GM21423 (cell line): ENCODE data around the gene C1orf115.
"Not testable (repeated sequence)": the region's sequence is repeated elsewhere in the genome, so short reads cannot be mapped to it uniquely, and the experiment has no call there.

Source experiments
- ATAC-seq: cut with Tn5 transposase; IDR thresholded peaks from one replicate; pipeline ENCODE4 v1.9.1; 2021; ENCODE audit warnings: mild to moderate bottlenecking, moderate library complexity; ENCODE audit not compliant: unreplicated experiment

The C1orf115 gene

GRCh38 chr1:220692436-220693228, 2.5 kb downstream of the C1orf115 start:
- no peak for ATAC-seq

DNA sequence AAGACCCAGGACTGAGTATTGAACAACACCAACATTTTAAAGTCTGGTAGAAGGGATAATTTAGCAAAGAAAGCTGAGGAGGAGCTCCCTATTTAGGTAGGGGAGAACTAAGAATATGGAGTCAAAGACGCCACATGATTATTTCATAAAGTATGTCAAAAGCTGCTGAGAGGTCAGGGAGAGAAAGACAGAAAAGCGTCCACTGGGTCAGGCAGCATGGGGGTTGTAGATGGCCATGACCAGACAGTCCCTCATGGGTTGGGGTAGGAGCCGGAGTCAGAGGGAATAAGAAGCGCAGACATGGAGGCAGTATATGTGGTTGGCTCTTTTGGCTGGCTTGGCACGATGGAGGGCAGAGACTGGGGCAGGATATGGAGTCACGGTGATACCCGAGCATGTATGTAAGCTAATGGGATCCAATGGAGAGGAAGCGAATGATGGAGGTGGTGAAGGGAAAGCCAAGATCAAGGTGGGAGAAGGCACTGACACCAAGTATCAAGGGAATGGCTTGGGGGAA, 4.8 kb downstream of the C1orf115 start:
- no peak for ATAC-seq

DNA sequence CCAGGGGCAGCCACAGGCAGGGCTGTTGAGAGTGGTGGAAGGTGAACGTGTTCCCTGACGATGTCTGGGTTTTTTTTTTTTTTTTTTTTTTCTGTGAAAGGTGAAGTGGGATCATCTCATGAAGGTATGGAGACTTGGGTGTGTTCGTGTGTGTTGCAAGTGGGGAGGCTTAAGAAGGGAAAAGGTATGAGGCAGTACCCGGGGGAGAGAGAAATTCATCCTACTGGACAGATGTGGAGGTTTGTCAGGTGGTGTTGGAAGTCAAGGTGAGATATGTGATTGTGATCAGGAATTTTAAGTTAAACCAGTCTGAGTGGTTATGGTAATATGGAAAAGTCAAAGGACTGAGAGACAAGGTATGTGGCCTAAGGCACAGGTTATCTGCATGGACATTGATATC, 5.3 kb downstream of the C1orf115 start:
- no peak for ATAC-seq

GRCh38 chr1:220696226-220696862, 6.2 kb downstream of the C1orf115 start:
- no peak for ATAC-seq

DNA sequence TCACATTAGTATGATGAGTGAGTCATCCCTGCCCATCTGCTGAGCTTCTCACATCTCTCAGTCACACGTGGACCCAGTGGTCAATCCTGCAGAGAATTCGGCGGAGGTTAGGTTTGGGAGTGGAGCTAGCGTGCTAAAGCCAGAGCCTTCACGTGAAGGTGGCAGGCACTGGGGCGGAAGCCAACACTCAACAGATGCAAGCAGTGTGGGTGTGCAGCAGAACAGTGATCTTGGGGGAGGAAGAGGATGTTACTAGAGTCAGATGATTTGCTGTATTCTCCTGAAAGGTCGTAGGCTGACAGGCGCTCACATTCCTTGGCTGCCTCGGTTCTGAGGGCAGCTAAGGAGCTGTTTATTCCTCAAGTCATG, 6.7 kb downstream of the C1orf115 start:
- ATAC-seq = no peak

GRCh38 chr1:220697326-220697725, 7.2 kb downstream of the C1orf115 start:
- no peak for ATAC-seq

DNA sequence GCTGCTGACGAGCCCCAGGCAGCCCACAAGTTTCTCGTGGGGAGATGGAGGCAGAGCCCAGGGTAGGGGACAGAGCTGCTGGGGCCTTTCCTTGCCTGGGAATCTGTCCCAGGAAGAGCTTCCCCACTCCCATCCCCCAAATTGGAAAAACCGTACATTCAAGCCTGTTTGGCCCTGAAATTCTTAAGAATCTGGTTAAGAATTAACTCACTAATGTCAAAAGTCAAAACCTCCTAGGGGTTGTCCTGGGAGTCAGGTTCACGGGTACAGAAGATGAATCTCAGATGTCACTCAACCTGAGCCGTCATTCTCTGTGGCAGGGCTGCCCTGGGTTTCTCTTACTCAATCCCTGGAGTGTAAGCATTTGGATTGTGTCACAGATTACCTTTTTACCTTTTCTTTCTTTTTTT, 8.4 kb downstream of the C1orf115 start:
- no peak for ATAC-seq

DNA sequence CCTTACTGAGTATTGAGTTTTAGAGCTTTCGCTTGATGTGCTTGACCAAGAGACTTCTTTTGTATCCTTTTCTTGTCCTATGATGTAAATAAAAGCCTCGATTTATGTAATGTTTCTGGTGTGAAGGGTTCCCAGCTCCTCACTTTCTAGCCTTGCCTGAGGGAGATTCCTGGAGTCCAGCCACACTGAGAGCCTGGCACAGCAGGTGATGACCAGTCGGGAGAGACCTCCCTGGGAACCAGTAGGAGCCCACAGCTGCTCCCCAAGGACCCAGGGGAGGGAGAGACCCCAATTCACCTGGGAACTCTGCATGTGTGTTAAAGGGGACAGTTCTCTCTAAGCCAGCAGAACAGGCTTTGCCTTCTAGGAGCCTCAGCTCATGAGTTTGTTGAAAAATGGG, 8.9 kb downstream of the C1orf115 start:
- no peak for ATAC-seq

GRCh38 chr1:220700556-220701179, 10.5 kb downstream of the C1orf115 start:
- ATAC-seq = no peak

- peak; percentile 50 for ATAC-seq
Measured at GRCh38 chr1:220701974-220702373, 11.8 kb downstream of the C1orf115 start.

DNA sequence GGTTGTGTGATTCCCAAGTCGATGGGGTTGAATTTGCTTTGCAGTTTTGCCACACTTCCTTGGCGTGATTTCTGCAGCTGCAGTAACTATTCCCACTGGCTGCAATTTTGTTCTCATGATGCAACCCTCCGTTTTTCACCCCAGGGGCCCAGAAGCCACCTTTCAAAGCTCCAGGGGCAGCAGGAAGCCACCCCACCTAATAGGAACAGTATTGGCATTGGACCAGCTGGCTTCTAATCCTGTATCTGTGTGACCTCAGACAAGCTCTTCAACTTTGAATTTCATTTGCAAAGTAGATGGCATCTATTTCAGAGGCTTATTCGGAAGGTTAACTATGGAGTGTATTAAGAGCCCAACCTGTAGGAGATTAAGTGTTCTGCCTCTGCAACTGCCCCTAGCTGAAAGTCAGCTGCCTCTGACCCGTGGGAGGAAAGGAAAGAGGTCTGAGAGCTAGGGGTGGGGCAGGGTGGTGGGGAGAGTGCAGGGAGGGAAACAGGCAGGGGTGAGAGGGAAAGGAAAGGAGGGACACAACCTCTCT, 12.6 kb downstream of the C1orf115 start:
- no peak for ATAC-seq

GRCh38 chr1:220703305-220703704, 13.1 kb downstream of the C1orf115 start:
- ATAC-seq = no peak

GRCh38 chr1:220705782-220706181, 15.6 kb downstream of the C1orf115 start:
- no peak for ATAC-seq

DNA sequence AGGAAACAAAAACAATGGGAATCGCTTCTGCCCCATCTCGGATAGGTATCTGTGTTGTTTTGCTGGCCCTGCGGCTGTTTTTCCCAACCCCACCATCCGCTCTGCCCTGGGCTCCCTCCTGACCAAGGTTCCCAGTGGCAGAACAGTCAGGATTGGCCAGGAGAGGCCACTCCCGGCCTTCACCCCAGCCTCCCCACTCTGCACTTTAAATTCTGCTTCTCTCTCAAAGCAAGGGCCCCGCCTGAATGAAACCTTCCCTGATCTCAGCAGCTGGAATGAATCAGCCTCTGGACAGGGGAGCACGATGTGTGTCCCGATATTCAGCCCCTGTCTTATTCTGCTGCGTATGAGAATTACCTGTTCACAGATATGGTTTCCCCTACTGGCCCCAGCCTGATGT, 16.3 kb downstream of the C1orf115 start:
- no peak for ATAC-seq

DNA sequence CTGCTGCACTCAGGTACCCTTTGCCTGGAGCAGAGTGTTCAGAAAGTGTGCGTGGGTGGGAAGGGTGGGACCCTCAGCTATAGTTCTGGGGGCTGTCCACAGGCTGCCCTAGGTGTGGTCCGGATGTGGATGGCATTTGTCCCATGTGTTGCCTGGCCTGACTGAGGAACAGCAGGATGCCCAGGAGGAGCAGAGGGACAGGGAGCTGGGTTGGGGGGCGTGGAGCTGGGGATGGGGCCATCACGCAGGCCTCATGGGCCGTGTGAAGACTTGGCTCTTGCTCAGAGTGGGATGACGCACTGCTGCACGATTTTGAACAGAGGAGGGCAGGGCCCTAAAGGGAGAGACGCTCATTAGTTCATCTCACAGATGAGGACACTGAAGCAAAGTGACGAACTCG, 17.0 kb downstream of the C1orf115 start:
- no peak for ATAC-seq

DNA sequence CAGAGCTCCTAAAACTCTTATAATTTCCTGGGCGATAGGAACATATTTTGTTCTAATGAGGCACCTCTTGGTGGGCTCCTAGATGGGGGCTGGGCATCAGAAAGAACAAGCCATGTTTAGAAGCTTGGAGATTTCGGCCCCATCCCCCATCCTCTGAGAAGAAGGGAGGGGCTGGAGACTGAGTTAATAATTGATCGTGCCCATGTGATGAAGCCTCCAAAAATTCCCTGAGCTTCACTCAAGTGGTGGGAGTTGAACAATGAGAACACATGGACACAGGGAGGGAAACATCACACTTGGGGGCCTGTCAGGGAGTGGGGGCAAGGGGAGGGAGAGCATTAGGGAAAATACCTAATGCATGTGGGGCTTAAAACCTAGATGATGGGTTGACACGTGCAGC, 18.1 kb downstream of the C1orf115 start:
- no peak for ATAC-seq

DNA sequence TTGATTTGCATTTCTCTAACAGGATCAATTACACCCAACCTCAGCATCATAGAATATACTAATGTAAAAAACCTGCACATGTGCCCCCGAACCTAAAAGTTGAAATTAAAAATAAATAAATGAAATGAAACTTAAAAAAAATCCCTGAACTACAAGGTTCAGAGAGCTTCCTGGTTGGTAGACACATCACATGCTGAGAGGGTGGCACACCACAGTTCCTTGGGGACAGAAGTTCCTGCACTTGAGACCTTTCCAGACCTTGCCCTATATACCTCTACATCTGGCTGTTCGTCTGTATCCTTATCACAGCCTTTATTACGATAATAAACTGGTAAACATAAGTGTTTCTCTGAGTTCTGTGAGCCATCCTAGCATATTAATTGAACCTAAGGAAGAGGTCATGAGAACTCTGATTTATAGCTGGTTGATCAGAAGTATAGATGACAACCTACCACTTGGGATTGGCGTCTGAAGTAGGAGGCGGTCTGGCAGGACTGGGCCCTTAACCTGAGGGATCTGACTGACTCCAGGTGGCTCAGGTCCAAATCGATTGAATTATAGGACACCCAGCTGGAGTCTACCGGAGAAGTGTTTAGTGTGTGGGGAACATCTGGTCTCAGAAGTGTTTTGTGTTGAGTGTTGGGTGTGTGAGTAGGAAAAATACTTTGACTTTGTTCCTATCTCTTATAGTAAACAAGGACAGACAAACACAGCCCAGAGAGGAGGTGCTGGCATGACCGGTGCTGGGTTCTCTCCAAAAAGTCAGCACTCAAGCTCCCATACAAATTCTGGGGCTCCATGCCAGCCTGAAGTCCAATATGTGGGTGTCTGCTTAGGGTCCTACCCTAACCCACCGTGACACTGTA, 19.0 kb downstream of the C1orf115 start:
- ATAC-seq = peak; percentile 53

DNA sequence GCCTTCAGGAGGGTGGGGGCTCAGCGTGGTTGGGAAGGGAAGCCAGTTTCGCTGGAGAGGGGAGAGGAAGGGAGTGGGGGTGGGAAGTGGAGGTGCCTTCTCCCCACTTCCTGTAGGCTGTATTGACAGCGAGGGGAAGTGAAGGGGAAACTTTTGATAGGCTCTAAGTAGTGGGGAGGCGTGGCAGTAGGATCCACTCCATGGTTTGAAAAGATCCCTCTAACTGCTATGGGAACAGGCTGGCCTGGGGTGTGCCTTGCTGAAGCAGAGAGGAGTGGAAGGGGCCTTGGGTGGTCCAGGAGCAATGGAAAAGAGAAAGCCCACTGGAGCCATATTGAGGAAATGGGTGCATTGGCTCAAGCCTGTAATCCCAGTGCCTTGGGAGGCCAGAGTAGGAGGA, 20.2 kb downstream of the C1orf115 start:
- no peak for ATAC-seq

DNA sequence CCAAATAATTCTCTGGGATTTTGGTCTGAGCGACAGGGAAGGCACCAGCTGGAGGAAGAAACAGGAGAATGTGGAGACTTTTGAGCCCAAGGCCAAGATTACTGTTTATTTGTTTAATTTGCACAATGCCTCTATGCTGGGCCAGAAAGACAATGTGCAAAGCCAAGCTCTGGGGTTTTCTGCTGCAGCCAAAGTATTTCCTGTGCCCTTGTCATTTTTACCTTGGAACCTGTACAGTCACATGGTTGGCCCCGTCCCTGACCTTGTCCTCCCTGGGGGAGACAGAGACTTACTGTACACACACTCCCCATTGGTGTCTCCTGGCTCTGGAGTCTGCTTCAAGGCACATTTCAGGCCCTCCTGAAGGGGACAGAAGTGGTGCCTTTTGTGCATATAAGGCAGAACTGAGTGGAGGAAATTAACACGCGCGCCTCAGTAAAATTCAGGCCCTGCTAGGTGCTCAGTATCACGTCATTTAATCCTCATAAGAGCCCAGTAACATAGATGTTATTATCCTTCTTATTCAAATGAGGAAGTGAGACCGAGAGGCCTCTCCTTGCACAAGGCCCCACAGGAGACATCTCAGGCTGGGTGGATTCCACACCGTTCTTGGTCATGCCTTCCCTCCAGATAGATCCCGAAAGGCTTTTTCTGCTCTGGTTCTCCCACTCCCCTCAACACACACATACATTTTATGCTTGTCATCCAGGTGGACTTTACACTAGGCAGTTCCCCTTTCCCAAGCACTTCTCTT, 21.1 kb downstream of the C1orf115 start:
- peak; percentile 72 for ATAC-seq

DNA sequence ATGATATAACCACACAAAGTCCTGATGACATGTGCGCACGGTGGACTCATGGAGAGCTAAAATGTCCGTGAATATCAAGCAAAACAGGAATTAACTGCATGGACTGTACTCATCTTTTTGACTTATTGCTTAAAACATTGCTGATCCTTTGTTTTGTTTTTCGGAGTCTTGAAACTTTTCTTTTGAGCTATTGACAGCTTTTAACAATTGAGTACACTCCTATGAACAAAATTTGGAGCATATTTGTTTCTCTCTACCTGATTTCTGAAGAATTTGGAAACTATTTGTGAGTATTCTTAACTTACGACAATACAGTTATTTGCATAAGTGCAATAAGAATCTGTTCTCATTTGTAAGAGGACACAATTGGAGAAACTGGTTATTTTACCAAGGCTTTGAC, 25.8 kb downstream of the C1orf115 start:
- not testable (repeated sequence) for ATAC-seq
